HEK293 (cell line): ENCODE data around the gene ENSA.

Experiments
- BCL11A ChIP-seq: fragments of 450-650 bp; formaldehyde crosslinking; IDR thresholded peaks from 2 replicates; pipeline ENCODE4 v1.5.1; 2016; ENCODE audit warnings: low read depth, missing biosample characterization, missing genetic modification characterization
- IKZF3 ChIP-seq: fragments of 450-650 bp; IDR thresholded peaks from 2 replicates; pipeline ENCODE4 v1.5.0; 2018; ENCODE audit warnings: missing biosample characterization, mild to moderate bottlenecking, missing genetic modification characterization, moderate library complexity
- KLF9 ChIP-seq: fragments of 450-650 bp; formaldehyde crosslinking; IDR thresholded peaks from 2 replicates; pipeline ENCODE4 v1.5.1; 2016; ENCODE audit warnings: missing biosample characterization, missing genetic modification characterization, low read depth
- MZF1 ChIP-seq: fragments of 450-650 bp; formaldehyde crosslinking; IDR thresholded peaks from 2 replicates; pipeline ENCODE4 v1.5.1; 2017; ENCODE audit warnings: missing biosample characterization, missing genetic modification characterization, borderline replicate concordance
- OVOL3 ChIP-seq: fragments of 450-650 bp; formaldehyde crosslinking; IDR thresholded peaks from 2 replicates; pipeline ENCODE4 v1.5.1; 2016; ENCODE audit warnings: missing biosample characterization, missing genetic modification characterization
- PRDM4 ChIP-seq: fragments of 450-650 bp; formaldehyde crosslinking; IDR thresholded peaks from 2 replicates; pipeline ENCODE4 v1.5.1; 2017; ENCODE audit warnings: missing biosample characterization, missing genetic modification characterization
- SP7 ChIP-seq: fragments of 450-650 bp; formaldehyde crosslinking; IDR thresholded peaks from 2 replicates; pipeline ENCODE4 v1.5.1; 2016; ENCODE audit warnings: missing biosample characterization, missing genetic modification characterization
- ZBTB10 ChIP-seq: fragments of 450-650 bp; formaldehyde crosslinking; IDR thresholded peaks from 2 replicates; pipeline ENCODE4 v1.5.1; 2016; ENCODE audit warnings: missing biosample characterization, missing genetic modification characterization
- ZNF175 ChIP-seq: fragments of 450-650 bp; formaldehyde crosslinking; IDR thresholded peaks from 2 replicates; pipeline ENCODE4 v1.5.1; 2016; ENCODE audit warnings: missing biosample characterization, missing genetic modification characterization
- ZNF202 ChIP-seq: fragments of 450-650 bp; formaldehyde crosslinking; IDR thresholded peaks from 2 replicates; pipeline ENCODE4 v1.5.1; 2016; ENCODE audit warnings: missing biosample characterization, missing genetic modification characterization, borderline replicate concordance
- ZNF23 ChIP-seq: fragments of 450-650 bp; formaldehyde crosslinking; IDR thresholded peaks from 2 replicates; pipeline ENCODE4 v1.5.1; 2016; ENCODE audit warnings: missing biosample characterization, missing genetic modification characterization, borderline replicate concordance
- ZNF433 ChIP-seq: fragments of 450-650 bp; formaldehyde crosslinking; IDR thresholded peaks from 2 replicates; pipeline ENCODE4 v1.5.1; 2016; ENCODE audit warnings: missing biosample characterization, missing genetic modification characterization, low read depth
- ZNF521 ChIP-seq: fragments of 450-650 bp; formaldehyde crosslinking; IDR thresholded peaks from 2 replicates; pipeline ENCODE4 v1.5.1; 2017; ENCODE audit warnings: missing biosample characterization, mild to moderate bottlenecking, missing genetic modification characterization
- ZNF530 ChIP-seq: fragments of 450-650 bp; formaldehyde crosslinking; IDR thresholded peaks from 2 replicates; pipeline ENCODE4 v1.5.1; 2016; ENCODE audit warnings: low read depth, missing biosample characterization, missing genetic modification characterization
- ZNF704 ChIP-seq: fragments of 450-650 bp; formaldehyde crosslinking; IDR thresholded peaks from 2 replicates; pipeline ENCODE4 v1.5.1; 2016; ENCODE audit warnings: missing biosample characterization, missing genetic modification characterization
- ZNF707 ChIP-seq: fragments of 450-650 bp; formaldehyde crosslinking; IDR thresholded peaks from 2 replicates; pipeline ENCODE4 v1.5.1; 2016; ENCODE audit warnings: missing biosample characterization, missing genetic modification characterization
- ZNF791 ChIP-seq: fragments of 450-650 bp; formaldehyde crosslinking; IDR thresholded peaks from 2 replicates; pipeline ENCODE4 v1.5.1; 2016; ENCODE audit warnings: missing biosample characterization, missing genetic modification characterization
- TF ChIP-seq, protein P1 (sequence below): fragments of 450-650 bp; formaldehyde crosslinking; IDR thresholded peaks from 2 replicates; pipeline ENCODE4 v1.5.1; 2016; ENCODE audit warnings: missing biosample characterization, missing genetic modification characterization, low read depth
- TF ChIP-seq, protein P2 (sequence below): fragments of 450-650 bp; formaldehyde crosslinking; optimal IDR thresholded peaks from 2 replicates; pipeline ENCODE3; 2016; ENCODE audit warnings: missing biosample characterization, mild to moderate bottlenecking, missing genetic modification characterization
- TF ChIP-seq, protein P3 (sequence below): fragments of 450-650 bp; formaldehyde crosslinking; IDR thresholded peaks from 2 replicates; pipeline ENCODE4 v1.5.1; 2016; ENCODE audit warnings: missing biosample characterization, missing genetic modification characterization, borderline replicate concordance
- TF ChIP-seq, protein P4 (sequence below): fragments of 450-650 bp; formaldehyde crosslinking; IDR thresholded peaks from 2 replicates; pipeline ENCODE4 v1.5.1; 2016; ENCODE audit warnings: missing biosample characterization, missing genetic modification characterization
- TF ChIP-seq, protein P5 (sequence below): sonication (generic); formaldehyde crosslinking; IDR thresholded peaks from 2 replicates; pipeline ENCODE4 v1.8.1; 2022; ENCODE audit warnings: mild to moderate bottlenecking, moderate library complexity, missing genetic modification reagents

The ENSA gene

GRCh38 chr1:150629115-150629928 lies at the start of gene ENSA (continued):
- peak; percentile 89 for TF ChIP-seq ZBTB10 (tag by site-specific recombination)
- TF ChIP-seq, protein P1, sequence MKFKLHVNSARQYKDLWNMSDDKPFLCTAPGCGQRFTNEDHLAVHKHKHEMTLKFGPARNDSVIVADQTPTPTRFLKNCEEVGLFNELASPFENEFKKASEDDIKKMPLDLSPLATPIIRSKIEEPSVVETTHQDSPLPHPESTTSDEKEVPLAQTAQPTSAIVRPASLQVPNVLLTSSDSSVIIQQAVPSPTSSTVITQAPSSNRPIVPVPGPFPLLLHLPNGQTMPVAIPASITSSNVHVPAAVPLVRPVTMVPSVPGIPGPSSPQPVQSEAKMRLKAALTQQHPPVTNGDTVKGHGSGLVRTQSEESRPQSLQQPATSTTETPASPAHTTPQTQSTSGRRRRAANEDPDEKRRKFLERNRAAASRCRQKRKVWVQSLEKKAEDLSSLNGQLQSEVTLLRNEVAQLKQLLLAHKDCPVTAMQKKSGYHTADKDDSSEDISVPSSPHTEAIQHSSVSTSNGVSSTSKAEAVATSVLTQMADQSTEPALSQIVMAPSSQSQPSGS (tag by site-specific recombination): peak; percentile 100
- no peak for TF ChIP-seq ZNF433 (tag by site-specific recombination)
- TF ChIP-seq, protein P2, sequence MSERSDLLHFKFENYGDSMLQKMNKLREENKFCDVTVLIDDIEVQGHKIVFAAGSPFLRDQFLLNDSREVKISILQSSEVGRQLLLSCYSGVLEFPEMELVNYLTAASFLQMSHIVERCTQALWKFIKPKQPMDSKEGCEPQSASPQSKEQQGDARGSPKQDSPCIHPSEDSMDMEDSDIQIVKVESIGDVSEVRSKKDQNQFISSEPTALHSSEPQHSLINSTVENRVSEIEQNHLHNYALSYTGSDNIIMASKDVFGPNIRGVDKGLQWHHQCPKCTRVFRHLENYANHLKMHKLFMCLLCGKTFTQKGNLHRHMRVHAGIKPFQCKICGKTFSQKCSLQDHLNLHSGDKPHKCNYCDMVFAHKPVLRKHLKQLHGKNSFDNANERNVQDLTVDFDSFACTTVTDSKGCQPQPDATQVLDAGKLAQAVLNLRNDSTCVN (tag by site-specific recombination): peak; percentile 13
- no peak for TF ChIP-seq ZNF707 (tag by site-specific recombination)
- TF ChIP-seq, protein P3, sequence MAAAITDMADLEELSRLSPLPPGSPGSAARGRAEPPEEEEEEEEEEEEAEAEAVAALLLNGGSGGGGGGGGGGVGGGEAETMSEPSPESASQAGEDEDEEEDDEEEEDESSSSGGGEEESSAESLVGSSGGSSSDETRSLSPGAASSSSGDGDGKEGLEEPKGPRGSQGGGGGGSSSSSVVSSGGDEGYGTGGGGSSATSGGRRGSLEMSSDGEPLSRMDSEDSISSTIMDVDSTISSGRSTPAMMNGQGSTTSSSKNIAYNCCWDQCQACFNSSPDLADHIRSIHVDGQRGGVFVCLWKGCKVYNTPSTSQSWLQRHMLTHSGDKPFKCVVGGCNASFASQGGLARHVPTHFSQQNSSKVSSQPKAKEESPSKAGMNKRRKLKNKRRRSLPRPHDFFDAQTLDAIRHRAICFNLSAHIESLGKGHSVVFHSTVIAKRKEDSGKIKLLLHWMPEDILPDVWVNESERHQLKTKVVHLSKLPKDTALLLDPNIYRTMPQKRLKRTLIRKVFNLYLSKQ (tag by site-specific recombination): no peak
- TF ChIP-seq IKZF3 (tag by site-specific recombination): no peak
- TF ChIP-seq ZNF521 (tag by site-specific recombination): no peak
- no peak for TF ChIP-seq ZNF202 (tag by site-specific recombination)
- no peak for TF ChIP-seq MZF1 (tag by site-specific recombination)
- TF ChIP-seq ZNF530: no peak
- no peak for TF ChIP-seq OVOL3 (tag by site-specific recombination)
- TF ChIP-seq KLF9 (tag by site-specific recombination): no peak; the same call in 1 of the 2 replicates
- no peak for TF ChIP-seq ZNF23
- TF ChIP-seq, protein P4, sequence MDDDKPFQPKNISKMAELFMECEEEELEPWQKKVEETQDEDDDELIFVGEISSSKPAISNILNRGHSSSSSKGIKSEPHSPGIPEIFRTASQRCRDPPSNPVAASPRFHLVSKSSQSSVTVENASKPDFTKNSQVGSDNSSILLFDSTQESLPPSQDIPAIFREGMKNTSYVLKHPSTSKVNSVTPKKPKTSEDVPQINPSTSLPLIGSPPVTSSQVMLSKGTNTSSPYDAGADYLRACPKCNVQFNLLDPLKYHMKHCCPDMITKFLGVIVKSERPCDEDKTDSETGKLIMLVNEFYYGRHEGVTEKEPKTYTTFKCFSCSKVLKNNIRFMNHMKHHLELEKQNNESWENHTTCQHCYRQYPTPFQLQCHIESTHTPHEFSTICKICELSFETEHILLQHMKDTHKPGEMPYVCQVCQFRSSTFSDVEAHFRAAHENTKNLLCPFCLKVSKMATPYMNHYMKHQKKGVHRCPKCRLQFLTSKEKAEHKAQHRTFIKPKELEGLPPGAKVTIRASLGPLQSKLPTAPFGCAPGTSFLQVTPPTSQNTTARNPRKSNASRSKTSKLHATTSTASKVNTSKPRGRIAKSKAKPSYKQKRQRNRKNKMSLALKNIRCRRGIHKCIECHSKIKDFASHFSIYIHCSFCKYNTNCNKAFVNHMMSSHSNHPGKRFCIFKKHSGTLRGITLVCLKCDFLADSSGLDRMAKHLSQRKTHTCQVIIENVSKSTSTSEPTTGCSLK: no peak
- TF ChIP-seq ZNF175 (tag by site-specific recombination): no peak
- TF ChIP-seq, protein P5, sequence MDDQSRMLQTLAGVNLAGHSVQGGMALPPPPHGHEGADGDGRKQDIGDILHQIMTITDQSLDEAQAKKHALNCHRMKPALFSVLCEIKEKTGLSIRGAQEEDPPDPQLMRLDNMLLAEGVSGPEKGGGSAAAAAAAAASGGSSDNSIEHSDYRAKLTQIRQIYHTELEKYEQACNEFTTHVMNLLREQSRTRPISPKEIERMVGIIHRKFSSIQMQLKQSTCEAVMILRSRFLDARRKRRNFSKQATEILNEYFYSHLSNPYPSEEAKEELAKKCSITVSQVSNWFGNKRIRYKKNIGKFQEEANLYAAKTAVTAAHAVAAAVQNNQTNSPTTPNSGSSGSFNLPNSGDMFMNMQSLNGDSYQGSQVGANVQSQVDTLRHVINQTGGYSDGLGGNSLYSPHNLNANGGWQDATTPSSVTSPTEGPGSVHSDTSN: peak; percentile 98
- TF ChIP-seq ZNF704 (tag by site-specific recombination): no peak
- no peak for TF ChIP-seq PRDM4 (tag by site-specific recombination)
- TF ChIP-seq BCL11A (tag by site-specific recombination): no peak
- no peak for TF ChIP-seq ZNF791 (tag by site-specific recombination)
- peak; percentile 71 for TF ChIP-seq SP7
